ENCODE data around the gene FBXO15. TPM values are rescaled to one million over a fixed set of nuclear protein-coding genes. Genes with fewer than 3 reads are reported as not detected.

The FBXO15 gene
- total RNA-seq, 1 donor from 2014 or later, result 0.81 TPM

- no peaks in the 10 kb centered on the region for H3K9me3 ChIP-seq
- DNase-seq, result no peak
- intact Hi-C loops (cut with DNase I), result no loop called here
Observed at GRCh38 chr18:74050807-74051206, 96.8 kb downstream of the FBXO15 start.

GRCh38 chr18:74040459-74041332, 106.9 kb downstream of the FBXO15 start:
- TF ChIP-seq CTCF (IDR thresholded peaks at IDR 0.05), result peak; percentile 57
- Histone ChIP-seq H3K27ac (no peak overlapping the region), H3K4me1 (no peaks in the 10 kb centered on the region), H3K4me3 (no peak overlapping the region), H3K9me3 (no peaks in the 10 kb centered on the region), H3K27me3 (no peaks in the 10 kb centered on the region), H3K36me3 (no peaks in the 10 kb centered on the region)
- intact Hi-C loops (cut with DNase I), result no loop called here
- DNase-seq (peak; percentile 85), ATAC-seq (peak; percentile 92)

More at GRCh38 chr18:74050807-74051206, 96.8 kb downstream of the FBXO15 start:
- no peaks in the 10 kb centered on the region for H3K36me3 ChIP-seq
- H3K4me1 ChIP-seq, result no peaks in the 10 kb centered on the region
- no peak overlapping the region for H3K4me3 ChIP-seq
- H3K27me3 ChIP-seq, result no peaks in the 10 kb centered on the region
- H3K27ac ChIP-seq, result no peak overlapping the region
- ATAC-seq, result no peak
- no peak for TF ChIP-seq CTCF (IDR thresholded peaks at IDR 0.05)

DNA sequence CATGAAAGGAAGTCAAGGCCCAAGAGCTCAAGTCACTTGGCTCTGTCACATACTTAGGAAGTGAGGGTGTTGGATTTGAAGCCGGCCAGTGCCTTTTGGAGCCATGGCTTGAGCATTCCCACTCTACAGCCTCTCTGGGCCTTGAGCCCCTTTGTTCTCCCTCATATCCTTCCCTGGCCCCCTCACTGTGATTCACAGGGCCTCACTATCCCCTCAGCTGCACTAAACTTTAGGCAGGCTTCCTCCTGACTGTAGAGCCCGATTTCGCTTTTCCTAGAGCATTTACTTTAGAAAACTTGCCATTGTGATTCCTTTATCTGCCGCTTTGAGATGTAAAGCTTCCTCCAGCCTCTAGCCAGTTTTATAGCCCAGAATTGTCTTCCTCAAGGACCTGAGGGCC, 107.6 kb downstream of the FBXO15 start:
- DNase-seq, result no peak
- Histone ChIP-seq H3K4me3 (no peak overlapping the region), H3K4me1 (no peaks in the 10 kb centered on the region), H3K27ac (no peak overlapping the region), H3K36me3 (no peaks in the 10 kb centered on the region), H3K9me3 (no peaks in the 10 kb centered on the region), H3K27me3 (no peaks in the 10 kb centered on the region)
- TF ChIP-seq CTCF (IDR thresholded peaks at IDR 0.05), result no peak
- no peak for ATAC-seq
- intact Hi-C loops (cut with DNase I), result no loop called here

- H3K36me3 ChIP-seq, result no peaks in the 10 kb centered on the region
- H3K4me3 ChIP-seq, result no peak overlapping the region
- intact Hi-C loops (cut with DNase I), result no loop called here
- no peaks in the 10 kb centered on the region for H3K9me3 ChIP-seq
- no peaks in the 10 kb centered on the region for H3K4me1 ChIP-seq
- DNase-seq, result no peak
- ATAC-seq, result no peak
- H3K27me3 ChIP-seq, result peaks cover 4% of the 10 kb centered on the region
- no peak for TF ChIP-seq CTCF (IDR thresholded peaks at IDR 0.05)
- H3K27ac ChIP-seq, result no peak overlapping the region
Observed at GRCh38 chr18:74029161-74029560, 118.5 kb downstream of the FBXO15 start.

Other genes with a start within 250 kb of the FBXO15 start
- 20.2 TPM for gene TIMM21, start 689 bp upstream of the FBXO15 start, total RNA-seq
- gene CYB5A, start 144.1 kb upstream of the FBXO15 start, total RNA-seq, result 399 TPM
- 0.17 TPM for gene C18orf63, start 168.0 kb upstream of the FBXO15 start, total RNA-seq

Data from upper lobe of right lung (tissue), 1 donor.